Ishikawa (cell line): ENCODE data around the gene IPPK.

ENCODE experiments used
- CEBPB ChIP-seq: IDR thresholded peaks from 2 replicates; pipeline ENCODE4 v1.6.1; 2012
- EP300 ChIP-seq: IDR thresholded peaks from 2 replicates; pipeline ENCODE4 v1.6.1; 2012; ENCODE audit warnings: borderline replicate concordance
- MAX ChIP-seq: IDR thresholded peaks from 2 replicates; pipeline ENCODE4 v1.6.1; 2012
- NFIC ChIP-seq: IDR thresholded peaks from 2 replicates; pipeline ENCODE4 v1.6.1; 2012
- TEAD4 ChIP-seq: IDR thresholded peaks from 2 replicates; pipeline ENCODE4 v1.6.1; 2012
- USF1 ChIP-seq: IDR thresholded peaks from 2 replicates; pipeline ENCODE4 v1.6.1; 2012

- TF ChIP-seq TEAD4 = no peak
- no peak for TF ChIP-seq USF1
- no peak for TF ChIP-seq EP300
- TF ChIP-seq CEBPB = no peak
- TF ChIP-seq MAX = no peak
- no peak for TF ChIP-seq NFIC
Measured at GRCh38 chr9:92669527-92669889, 423 bp downstream of the IPPK start.
